Activated CD4-positive, alpha-beta memory T cell treated with anti-CD3 and anti-CD28 coated beads for 36 hours (primary cell): Measurements from ENCODE around the gene CIAPIN1. TPM values are rescaled to one million over a fixed set of nuclear protein-coding genes. Genes with fewer than 3 reads are reported as not detected.

Experiments
- CTCF ChIA-PET: fragments of 350-600 bp; sonication (Branson Sonifier 250); formaldehyde crosslinking; loops from one replicate; lab custom pipeline; 2021; ENCODE audit warnings: antibody characterized with exemption, inconsistent platforms; lab: Charles Lee
- POLR2A ChIA-PET: fragments of 350-600 bp; sonication (Branson Sonifier 250); formaldehyde crosslinking; loops from one replicate; lab custom pipeline; 2021; ENCODE audit warnings: antibody characterized with exemption; lab: Charles Lee
- DNase-seq: peaks from one replicate; pipeline ENCODE4 v3.0.0-alpha.2; 2020
- H3K27ac Mint-ChIP-seq: one replicate; pipeline ENCODE4 v1.8.0; 2021; ENCODE audit warnings: mixed read lengths
- H3K27me3 Mint-ChIP-seq: one replicate; pipeline ENCODE4 v1.8.0; 2021; ENCODE audit warnings: mixed read lengths
- H3K36me3 Mint-ChIP-seq: one replicate; pipeline ENCODE4 v1.8.0; 2021; ENCODE audit warnings: mixed read lengths
- H3K4me1 Mint-ChIP-seq: one replicate; pipeline ENCODE4 v1.8.0; 2021; ENCODE audit warnings: low read depth, mixed read lengths
- H3K4me3 Mint-ChIP-seq: one replicate; pipeline ENCODE4 v1.8.0; 2021; ENCODE audit warnings: mild to moderate bottlenecking, mixed read lengths
- H3K9me3 Mint-ChIP-seq: one replicate; pipeline ENCODE4 v1.8.0; 2021; ENCODE audit warnings: mixed read lengths
- intact Hi-C: fragments of 100-400 bp; cut with micrococcal nuclease; formaldehyde crosslinking; loops from one replicate; pipeline ENCODE4 v1.15.1; 2023
- total RNA-seq, 2 experiments: library from RNA; stranded (reverse); gene quantifications; one replicate each; pipeline ENCODE4 v1.2.3, GENCODE V29; 2021

The CIAPIN1 gene
- 10 to 100 TPM; 34.8 to 38.5 TPM for total RNA-seq

GRCh38 chr16:57447186-57447962 lies at the start of gene CIAPIN1, which contains the start of gene COQ9:
Gene CIAPIN1 (minus strand): TSS chr16:57447385. CDS start chr16:57440928, 6,457 bp downstream.
Gene COQ9 (plus strand): TSS chr16:57447479. CDS start chr16:57447506, 27 bp downstream.
- intact Hi-C loops, result loop anchor here (1.0 to 2.0 kb wide), 4 partner anchors 15 to 261 kb away; partner anchors contain the start of genes ARL2BP, POLR2C, PSME3IP1 and RSPRY1
- Mint-ChIP-seq H3K4me3 (peak within 1 kb of the TSS; percentile 91), H3K9me3 (no peaks in the 10 kb centered on the region), H3K27me3 (no peaks in the 10 kb centered on the region), H3K36me3 (peaks cover 4% of the 10 kb centered on the region), H3K4me1 (peaks cover 28% of the 10 kb centered on the region), H3K27ac (peak within 1 kb of the TSS; percentile 70)
- POLR2A ChIA-PET, result interaction anchor here (0.5 to 3.9 kb wide), 16 partner anchors 8 to 458 kb away, joined by 3 to 26 read pairs (median 4); partner anchors contain the start of genes ARL2BP, KATNB1, NLRC5 and POLR2C
- peak; percentile 96 for DNase-seq
- CTCF ChIA-PET, result interaction anchor here (0.7 to 7.5 kb wide), 13 partner anchors 13 to 147 kb away, joined by 3 to 51 read pairs (median 4); partner anchors contain the start of genes DOK4 and POLR2C

DNA sequence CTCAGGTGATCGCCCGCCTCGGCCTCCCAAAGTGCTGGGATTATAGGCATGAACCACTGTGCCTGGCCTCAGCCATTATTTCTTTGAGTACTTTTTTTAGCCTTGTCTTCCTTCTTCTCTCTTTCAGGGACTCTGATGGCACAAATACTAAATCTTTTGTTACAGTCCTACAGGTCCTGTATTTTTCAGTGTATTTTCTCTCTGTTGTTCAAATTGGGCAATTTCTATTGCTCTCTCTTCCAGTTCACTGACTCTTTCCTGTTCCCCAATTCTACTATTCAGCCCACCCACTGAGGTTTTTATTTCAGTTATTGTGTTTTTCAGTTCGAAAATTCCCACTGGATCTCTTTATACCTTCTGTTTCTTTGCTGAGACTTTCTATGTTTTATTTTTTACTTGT lies 46.6 kb upstream of the CIAPIN1 start:
- Mint-ChIP-seq H3K4me1 (no peaks in the 10 kb centered on the region), H3K27me3 (no peaks in the 10 kb centered on the region), H3K36me3 (no peaks in the 10 kb centered on the region), H3K27ac (no peak overlapping the region), H3K4me3 (no peak overlapping the region), H3K9me3 (no peaks in the 10 kb centered on the region)
- no peak for DNase-seq
- intact Hi-C loops, result no loop called here
- POLR2A ChIA-PET, result no interaction called here
- CTCF ChIA-PET, result no interaction called here

DNA sequence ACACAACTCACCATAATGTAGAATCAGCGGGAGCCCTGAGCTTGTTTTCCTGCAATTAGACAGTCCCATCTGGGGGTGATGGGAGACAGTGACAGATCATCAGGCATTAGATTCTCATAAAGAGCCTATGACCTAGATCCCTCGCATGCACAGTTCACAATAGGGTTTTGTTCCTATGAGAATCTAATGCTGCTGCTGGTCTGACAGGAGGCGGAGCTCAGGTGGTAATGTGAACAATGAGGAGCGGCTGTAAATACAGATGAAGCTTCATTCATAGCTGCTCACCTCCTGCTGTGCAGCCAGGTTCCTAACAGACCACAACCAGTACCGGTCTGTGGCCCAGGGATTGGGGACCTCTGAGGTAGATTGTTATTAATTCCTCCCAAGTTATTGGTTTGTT lies 42.0 kb upstream of the CIAPIN1 start:
- Mint-ChIP-seq H3K36me3 (no peaks in the 10 kb centered on the region), H3K9me3 (no peaks in the 10 kb centered on the region), H3K4me1 (peaks cover 11% of the 10 kb centered on the region), H3K27me3 (no peaks in the 10 kb centered on the region), H3K4me3 (no peak overlapping the region), H3K27ac (no peak overlapping the region)
- intact Hi-C loops, result no loop called here
- ChIA-PET POLR2A (no interaction called here), CTCF (interaction anchor here (1.1 to 1.9 kb wide), 3 partner anchors 27 to 48 kb away, joined by 3 to 12 read pairs (median 7); partner anchors contain the start of gene POLR2C)
- no peak for DNase-seq

DNA sequence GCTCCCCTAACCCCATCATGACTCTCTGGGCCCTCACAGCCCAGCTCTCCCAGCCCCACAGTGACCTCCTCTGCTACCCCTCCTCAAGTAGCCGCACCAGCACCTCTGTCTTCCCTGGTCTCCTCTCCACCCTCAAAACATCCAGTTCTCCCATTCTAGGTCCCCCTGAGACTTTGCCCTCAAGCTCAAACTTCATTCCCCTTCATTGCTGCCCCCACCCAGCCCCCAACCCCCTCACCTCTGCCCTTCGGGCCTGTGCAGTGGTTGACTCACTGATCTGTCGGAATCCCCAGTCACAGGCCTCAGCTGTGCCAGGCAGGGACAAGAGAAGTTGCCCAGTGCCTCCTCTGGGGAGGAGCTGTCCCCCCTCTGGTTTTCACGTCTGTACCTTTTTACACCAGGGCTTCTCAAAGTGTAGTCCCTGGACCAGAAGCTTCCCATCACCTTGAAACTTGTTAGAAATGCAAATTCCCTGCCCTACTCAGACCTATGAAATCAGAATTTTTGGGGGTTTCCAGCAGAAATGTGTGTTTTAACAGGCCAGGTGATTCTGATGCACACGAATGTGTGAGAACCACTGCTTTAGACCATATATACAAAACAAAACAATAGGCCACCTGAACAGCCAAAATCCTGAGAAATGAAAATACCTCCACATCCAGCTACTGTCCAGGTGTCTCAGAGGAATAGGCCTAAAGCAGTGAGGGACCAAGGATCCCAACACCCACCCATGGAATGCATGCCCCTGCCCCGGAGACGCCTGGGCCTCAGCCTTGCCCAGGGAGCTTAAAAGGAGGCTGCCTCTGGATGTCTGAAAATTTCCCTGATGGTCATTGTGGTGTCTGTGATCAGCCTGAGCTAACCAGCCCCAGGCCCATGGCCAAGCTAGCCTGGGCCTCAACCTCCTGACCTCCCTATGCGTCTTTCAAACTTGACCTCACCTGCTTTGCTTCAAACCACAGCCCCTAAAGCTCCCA lies 40.0 kb upstream of the CIAPIN1 start:
- ChIA-PET CTCF (interaction anchor here (0.6 to 4.0 kb wide), 9 partner anchors 12 to 187 kb away, joined by 3 to 27 read pairs (median 5); partner anchors contain the start of genes CIAPIN1, COQ9 and POLR2C), POLR2A (interaction anchor here (1.6 to 2.8 kb wide), 2 partner anchors 24 to 51 kb away, joined by 5 to 13 read pairs; partner anchors contain the start of gene POLR2C)
- peaks cover 11% of the 10 kb centered on the region for H3K4me1 Mint-ChIP-seq
- intact Hi-C loops, result loop anchor here (1.0 kb wide), 1 partner anchor 50 kb away; no protein-coding TSS in a partner anchor
- H3K27me3 Mint-ChIP-seq, result no peaks in the 10 kb centered on the region
- no peak for DNase-seq
- peak overlapping the region; percentile 64 for H3K27ac Mint-ChIP-seq
- peak overlapping the region; percentile 69 for H3K4me3 Mint-ChIP-seq
- no peaks in the 10 kb centered on the region for H3K36me3 Mint-ChIP-seq
- H3K9me3 Mint-ChIP-seq, result no peaks in the 10 kb centered on the region

- Mint-ChIP-seq H3K4me1 (peaks cover 11% of the 10 kb centered on the region), H3K9me3 (no peaks in the 10 kb centered on the region), H3K27me3 (no peaks in the 10 kb centered on the region), H3K27ac (peak within 1 kb of the TSS; percentile 64), H3K4me3 (peak within 1 kb of the TSS; percentile 79), H3K36me3 (no peaks in the 10 kb centered on the region)
- intact Hi-C loops, result loop anchor here (1.0 kb wide), 1 partner anchor 51 kb away; no protein-coding TSS in a partner anchor
- DNase-seq, result peak; percentile 85
- ChIA-PET CTCF (interaction anchor here (0.6 to 4.0 kb wide), 6 partner anchors 24 to 710 kb away, joined by 3 to 27 read pairs (median 6); partner anchors contain the start of genes CIAPIN1, COQ9 and POLR2C), POLR2A (interaction anchor here (1.6 to 2.8 kb wide), 2 partner anchors 23 to 52 kb away, joined by 5 to 13 read pairs; partner anchors contain the start of gene POLR2C)
Measured at GRCh38 chr16:57485916-57486857, 39.0 kb upstream of the CIAPIN1 start, which contains the start of gene DOK4. Gene DOK4 (minus strand): TSS chr16:57486493. CDS start chr16:57479507, 6,986 bp downstream.

- ChIA-PET POLR2A (interaction anchor here (2.8 kb wide), 1 partner anchor 22 kb away, joined by 13 read pairs; the partner anchor contains the start of gene POLR2C), CTCF (interaction anchor here (1.3 to 4.0 kb wide), 4 partner anchors 10 to 185 kb away, joined by 5 to 27 read pairs (median 14); partner anchors contain the start of gene POLR2C)
- H3K4me1 Mint-ChIP-seq, result peaks cover 11% of the 10 kb centered on the region
- DNase-seq, result no peak
- peak overlapping the region; percentile 79 for H3K4me3 Mint-ChIP-seq
- H3K36me3 Mint-ChIP-seq, result no peaks in the 10 kb centered on the region
- H3K27ac Mint-ChIP-seq, result no peak overlapping the region
- H3K27me3 Mint-ChIP-seq, result no peaks in the 10 kb centered on the region
- intact Hi-C loops, result no loop called here
- H3K9me3 Mint-ChIP-seq, result no peaks in the 10 kb centered on the region
Measured at GRCh38 chr16:57485091-57485915, 38.1 kb upstream of the CIAPIN1 start.

DNA sequence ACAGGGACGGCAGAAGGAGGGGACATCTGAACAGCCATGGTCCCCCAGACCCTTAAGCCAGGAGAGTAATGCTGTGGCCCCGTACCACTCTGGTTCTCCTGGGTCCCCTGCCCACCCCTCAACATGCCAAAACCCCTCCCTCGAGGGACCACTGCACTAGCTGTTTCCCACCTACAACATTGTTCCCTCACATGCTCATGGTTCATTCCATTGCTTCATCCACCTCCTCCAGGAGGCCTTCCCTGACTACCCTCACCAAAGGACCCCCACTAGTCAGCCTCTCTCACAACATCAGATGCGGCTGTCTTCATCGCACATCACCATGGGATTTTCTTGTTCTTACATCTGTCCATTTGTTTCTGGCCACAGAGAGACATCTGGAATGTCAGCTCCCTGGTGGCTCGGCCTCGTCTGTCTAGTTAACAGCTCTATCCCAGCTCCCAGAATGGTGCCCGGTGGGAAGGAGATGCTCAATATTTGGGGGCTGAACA lies 37.4 kb upstream of the CIAPIN1 start:
- Mint-ChIP-seq H3K27ac (no peak overlapping the region), H3K36me3 (no peaks in the 10 kb centered on the region), H3K9me3 (no peaks in the 10 kb centered on the region), H3K4me3 (no peak overlapping the region), H3K4me1 (peaks cover 11% of the 10 kb centered on the region), H3K27me3 (no peaks in the 10 kb centered on the region)
- no peak for DNase-seq
- CTCF ChIA-PET, result interaction anchor here (1.3 to 4.0 kb wide), 4 partner anchors 9 to 185 kb away, joined by 5 to 27 read pairs (median 14); partner anchors contain the start of gene POLR2C
- POLR2A ChIA-PET, result interaction anchor here (2.8 kb wide), 1 partner anchor 22 kb away, joined by 13 read pairs; the partner anchor contains the start of gene POLR2C
- intact Hi-C loops, result no loop called here

DNA sequence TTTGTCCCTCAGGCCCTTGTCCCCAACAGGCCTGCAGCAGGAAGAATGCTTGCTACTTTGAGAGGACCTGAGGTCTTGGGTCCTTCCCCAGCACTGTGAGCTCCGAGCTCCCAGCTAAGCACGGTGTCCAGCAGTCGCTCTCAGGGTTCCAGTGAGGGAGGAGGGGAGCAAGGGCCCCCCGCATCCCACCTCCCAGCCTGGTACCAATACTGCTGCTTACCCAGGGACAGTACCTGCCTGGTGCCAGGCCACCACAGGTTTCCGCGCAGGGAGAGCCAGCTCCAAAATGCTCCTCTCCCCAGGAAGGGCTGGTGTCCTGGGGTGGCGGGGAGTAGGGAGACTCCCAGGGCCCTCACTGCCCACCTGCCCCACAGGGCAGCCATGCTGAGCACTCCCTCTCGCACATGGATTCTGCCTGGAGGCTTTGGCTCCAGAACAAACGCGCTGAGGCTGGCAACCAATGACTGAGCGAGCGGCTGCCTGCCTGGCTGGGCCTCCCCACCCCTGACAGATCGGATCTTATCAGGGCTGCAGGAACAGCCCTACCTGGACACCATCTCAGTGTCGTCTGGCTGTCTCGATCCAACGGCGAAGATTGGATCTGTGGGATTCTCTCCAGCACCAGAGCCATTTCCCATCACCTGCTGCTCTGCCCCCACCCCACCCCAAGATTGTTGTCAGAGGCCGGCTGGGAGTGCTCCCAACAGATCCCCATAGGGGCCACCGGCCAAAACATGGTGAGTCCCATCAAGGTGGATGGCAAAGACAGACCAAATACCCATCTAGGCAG lies 36.7 kb upstream of the CIAPIN1 start:
- Mint-ChIP-seq H3K27ac (no peak overlapping the region), H3K9me3 (no peaks in the 10 kb centered on the region), H3K4me3 (no peak overlapping the region), H3K27me3 (no peaks in the 10 kb centered on the region), H3K4me1 (peaks cover 11% of the 10 kb centered on the region), H3K36me3 (no peaks in the 10 kb centered on the region)
- POLR2A ChIA-PET, result interaction anchor here (2.8 kb wide), 1 partner anchor 21 kb away, joined by 13 read pairs; the partner anchor contains the start of gene POLR2C
- CTCF ChIA-PET, result interaction anchor here (1.4 to 3.9 kb wide), 2 partner anchors 9 to 22 kb away, joined by 5 to 21 read pairs; partner anchors contain the start of gene POLR2C
- DNase-seq, result no peak
- intact Hi-C loops, result no loop called here
